HG02885 (cell line): ENCODE data around the gene SLC2A1.
"Not testable (repeated sequence)": the region's sequence is repeated elsewhere in the genome, so short reads cannot be mapped to it uniquely, and the experiment has no call there.

Experiments
- ATAC-seq: cut with Tn5 transposase; IDR thresholded peaks from one replicate; pipeline ENCODE4 v1.9.1; 2021; ENCODE audit warnings: mild to moderate bottlenecking; ENCODE audit not compliant: unreplicated experiment, poor library complexity

The SLC2A1 gene

DNA sequence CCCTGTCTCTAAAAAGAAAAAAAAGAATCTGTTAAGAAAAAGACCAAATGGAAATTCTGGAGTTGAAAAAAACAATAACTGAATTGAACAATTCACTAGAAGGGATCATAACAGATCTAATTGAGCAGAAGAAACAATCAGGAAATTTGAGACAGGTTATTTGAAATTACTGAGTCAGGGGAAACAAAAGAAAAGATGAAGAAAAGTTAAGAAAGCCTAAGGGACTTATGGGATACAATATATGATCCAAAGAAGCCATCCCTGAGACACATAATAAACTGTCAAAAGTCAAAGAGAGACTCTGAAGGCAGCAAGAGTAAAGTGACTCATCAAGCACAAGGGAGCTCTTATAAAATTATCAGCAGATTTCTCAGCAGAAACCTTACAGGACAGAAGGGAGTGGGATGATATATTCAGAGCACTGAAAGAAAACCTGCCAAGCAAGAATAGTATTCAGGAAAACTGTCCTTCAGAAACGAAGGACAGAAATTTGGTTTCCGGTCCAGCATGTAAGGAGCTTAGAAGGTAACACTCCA is 44.5 kb downstream of the SLC2A1 start:
- no peak for ATAC-seq

DNA sequence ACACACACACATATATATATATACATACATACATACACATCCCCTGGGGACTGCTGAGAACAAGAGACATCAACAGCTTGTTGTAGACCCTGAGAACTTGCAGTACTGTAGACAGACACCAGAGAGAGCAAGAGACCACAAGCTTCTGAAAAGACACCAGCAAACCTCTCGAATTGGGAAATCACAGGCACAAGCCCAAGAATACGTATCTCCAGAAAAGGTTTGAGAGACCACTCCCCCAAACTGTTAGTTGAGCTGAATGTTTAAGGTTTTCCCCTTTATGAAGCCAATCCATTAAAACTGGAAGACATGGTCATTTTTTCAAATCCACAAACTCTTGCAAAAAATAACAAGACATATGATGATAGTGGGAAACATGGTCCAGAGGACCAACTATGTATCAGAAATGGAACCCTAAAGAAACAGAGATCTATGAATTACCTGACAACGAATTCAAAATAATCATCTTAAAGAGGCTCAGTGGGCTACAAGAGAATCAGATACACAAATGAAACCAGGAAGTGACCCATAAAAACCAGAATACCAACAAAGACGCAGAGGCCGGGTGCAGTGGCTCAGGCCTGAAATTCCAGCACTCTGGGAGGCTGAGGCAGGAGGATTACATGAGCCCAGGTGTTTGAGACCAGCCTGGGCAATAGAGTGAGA is 45.1 kb downstream of the SLC2A1 start:
- ATAC-seq: no peak

DNA sequence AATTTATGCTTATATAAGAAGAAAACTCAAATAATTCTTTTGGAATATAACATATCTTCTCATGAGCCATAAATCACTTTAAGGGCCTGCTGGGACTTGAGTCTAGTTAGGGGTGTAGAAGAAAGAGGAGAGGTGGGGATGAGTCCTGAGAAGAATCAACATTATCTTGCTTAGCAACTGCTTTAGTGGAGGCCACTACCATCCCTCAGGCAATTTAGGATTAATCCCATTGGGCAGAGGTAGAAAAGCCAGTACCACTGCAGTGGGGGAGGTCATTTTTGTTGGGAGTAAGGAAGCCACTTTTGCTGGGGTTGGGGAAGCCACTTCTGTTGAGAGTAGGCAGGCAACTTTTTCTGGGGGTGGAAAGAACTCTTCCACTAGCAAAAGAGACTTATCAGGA is 47.7 kb downstream of the SLC2A1 start:
- no peak for ATAC-seq

DNA sequence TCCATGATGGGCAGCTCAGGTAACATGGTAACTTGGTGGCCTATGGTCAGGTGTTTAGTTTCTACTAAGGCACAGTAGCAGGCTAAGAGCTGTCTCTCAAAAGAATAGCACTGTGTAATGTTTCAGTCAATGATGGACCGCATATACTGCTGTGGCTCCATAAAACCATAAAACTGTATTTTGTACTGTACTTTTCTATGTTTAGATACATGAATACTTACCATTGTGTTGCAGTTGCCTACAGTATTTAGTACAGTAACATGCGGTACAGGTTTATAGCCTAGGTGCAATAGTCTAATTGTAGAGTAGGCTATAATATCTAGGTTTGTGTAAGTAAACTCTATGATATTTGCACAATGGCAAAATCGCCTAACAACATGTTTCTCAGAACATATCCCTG is 50.6 kb downstream of the SLC2A1 start:
- ATAC-seq: no peak

DNA sequence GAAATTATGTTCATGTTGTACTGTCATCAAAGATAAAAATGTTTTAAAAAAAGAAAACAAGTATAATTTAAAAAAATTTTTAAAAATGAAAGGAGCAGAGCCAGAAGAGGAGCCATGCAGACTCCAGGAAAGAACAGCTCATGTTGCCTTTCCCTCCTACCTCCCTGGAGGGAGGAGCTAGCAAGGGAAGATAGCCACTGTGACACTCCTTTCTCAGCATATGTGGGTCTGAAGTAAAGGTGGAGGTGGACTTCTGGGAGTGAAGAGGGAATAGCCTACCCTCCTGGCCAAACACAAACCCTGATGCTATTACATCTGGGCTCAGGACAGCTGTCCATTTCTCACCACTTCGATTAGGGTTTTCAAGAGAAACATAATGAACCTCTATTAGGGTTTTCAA is 54.2 kb downstream of the SLC2A1 start:
- no peak for ATAC-seq

DNA sequence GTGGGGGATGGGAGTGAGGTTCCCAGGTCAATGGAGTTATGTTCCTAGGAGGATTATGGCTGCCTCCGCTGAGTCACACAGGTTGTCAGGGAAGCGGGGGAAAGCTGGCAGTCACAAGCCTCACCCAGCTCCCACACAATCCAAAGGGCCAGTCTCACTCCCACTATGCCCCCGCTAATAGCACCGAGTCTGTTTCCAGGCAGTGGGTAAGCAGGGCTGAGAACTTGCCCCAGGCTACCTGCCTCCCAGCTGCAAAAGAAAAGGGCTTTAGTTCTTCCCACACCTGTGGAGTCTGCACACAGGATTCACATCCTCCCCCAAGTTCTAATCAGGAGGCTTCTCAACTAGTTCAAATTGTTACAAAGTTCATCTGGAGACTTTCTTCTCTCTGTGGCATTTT is 58.7 kb downstream of the SLC2A1 start:
- ATAC-seq: not testable (repeated sequence)

DNA sequence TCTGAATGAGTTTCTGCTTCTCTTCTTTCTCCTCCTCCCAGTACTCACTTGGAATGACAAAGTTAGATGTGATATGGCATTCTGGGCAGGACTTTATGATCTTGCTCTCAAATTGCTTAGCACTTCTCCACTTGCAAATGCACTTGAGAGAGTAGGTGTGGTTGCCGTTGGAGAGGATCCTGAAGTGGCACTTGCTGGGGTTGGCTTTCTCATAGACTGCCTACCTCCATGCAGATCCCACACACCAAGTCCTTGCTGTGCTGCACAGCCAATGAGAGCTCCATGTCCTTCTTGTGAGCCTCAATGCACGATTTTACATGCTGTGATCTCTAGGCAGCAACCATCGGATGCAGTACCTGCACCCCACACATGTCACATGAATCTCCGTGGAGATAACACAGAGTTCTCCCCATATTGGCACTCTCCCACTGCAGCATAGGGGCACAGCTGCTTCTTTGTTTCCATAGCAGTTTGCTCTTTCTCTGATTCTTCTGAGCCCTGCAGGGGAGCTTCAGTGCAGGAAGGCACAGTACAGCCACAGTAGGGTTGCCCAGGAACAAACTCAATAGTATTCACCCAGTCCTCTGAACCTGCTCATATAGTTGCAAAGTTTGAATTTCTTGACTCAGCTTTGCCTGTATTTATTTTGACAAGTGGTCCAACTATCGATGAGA is 67.1 kb downstream of the SLC2A1 start:
- no peak for ATAC-seq

DNA sequence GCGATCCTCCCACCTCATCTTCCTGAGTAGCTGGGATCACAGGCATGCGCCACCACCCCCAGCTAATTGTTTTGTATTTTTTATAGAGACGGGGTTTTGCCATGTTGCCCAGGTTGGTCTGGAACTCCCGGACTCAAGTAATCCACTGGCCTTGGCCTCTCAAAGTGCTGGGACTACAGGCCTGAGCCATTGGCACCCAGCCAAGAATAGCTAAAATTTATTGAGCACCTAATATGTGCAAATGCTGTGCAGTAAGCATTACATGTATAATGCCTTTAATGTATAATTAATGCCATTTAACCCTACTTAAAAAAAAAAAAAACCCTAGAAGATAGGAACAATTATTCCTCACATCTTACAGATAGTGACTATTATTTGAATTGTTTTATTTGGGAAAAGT is 69.4 kb downstream of the SLC2A1 start:
- ATAC-seq: no peak

DNA sequence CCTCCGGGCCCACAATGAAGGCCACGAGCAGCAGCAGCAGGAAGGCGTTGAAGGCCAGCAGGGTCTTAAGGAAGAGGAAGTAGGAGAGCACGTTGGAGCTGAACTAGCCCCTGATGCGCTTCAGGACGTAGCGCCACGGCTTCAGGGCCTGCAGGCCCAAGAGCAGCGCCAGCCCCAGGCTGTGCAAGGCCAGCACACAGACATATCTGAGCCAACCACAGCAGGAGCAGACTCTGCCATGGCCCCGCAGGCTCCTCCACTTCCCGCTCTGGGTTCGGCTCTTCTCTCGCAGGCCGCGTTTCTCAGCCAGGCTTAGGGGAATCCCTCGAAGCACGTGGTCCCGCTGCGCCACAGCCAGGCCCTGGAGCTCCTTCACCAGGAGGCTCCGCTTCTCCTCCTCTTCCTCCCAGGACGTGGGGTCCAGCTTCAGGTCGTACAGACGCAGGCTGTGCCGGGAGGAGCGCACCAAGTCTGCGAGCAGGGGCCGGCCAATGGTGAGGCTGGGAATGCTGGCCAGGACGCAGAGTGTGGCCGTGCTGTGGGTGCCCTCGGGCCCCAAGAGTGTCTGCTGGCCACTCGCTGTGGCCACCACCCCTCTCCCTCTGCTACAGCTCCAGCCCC is 70.5 kb downstream of the SLC2A1 start:
- ATAC-seq: no peak

DNA sequence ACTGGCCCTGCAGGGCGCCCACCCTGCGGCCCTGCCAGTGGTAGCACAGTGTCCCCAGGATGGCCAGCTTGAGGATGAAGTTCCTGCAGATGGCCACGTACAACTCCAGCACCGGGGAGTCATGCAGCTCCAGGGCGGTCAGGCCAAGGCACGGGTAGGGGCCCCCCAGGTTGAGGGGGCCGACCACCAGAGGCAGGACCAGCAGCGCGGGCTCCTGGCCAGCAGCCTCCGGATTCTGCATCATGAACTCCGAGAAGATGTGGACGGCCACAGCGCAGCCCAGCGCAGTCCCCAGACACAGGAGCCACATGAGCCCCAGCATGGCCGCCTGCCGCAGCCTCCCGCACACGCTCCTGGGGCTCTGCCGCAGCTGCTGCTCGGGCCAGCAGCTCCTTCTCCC is 71.3 kb downstream of the SLC2A1 start:
- no peak for ATAC-seq

DNA sequence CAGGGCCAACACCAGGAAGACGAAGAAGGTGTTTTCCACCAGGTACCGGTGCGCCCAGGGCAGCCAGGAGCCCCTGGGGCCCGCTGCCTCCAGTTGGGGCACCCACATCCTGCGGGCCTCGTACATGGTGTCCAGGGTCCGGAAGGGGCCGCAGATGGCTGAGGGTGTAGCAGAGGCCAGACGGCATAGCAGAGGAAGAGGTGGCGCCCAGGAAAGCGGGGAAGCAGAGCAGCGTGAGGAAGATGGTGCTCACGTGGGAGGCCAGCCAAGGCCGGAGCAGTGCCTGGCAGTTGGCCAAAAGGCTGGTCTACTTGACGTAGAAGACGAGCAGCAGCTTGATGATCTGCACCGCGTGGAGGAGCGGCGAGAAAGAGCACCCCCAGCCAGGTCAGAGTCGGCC is 71.9 kb downstream of the SLC2A1 start:
- ATAC-seq: no peak

DNA sequence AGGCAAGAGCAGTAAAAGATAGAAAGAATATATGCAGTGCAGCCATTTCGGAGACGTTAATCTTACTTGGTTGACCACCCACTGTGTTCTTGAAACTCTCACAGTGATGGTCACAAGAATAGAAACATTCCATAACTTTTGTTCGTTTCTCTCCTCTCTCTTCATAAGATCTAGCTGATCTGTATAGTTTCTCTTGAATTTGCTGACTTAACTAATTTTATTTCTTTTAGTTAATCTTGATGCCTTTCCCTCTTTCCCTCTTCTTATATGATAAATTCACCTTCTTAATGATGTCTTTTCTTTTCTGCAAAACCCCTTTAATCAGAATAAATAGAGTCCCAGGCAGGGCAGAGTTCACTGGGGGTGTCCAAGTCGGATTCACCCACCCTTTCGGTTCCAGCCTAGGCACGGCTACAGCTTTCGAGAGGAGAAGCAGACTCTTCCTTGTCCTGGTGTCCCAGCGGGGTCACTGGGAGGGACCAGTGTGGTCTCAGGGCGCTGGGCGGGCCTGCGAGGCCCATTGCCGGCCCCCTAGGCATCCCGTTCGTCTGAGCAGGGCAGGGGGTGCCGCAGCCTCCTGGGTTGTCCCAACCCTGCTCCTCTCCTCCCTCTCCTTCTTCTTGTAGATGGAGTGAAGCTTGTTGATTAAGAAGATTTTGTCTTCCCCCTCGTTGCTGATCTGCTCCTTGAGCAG is 72.5 kb downstream of the SLC2A1 start:
- ATAC-seq: no peak

DNA sequence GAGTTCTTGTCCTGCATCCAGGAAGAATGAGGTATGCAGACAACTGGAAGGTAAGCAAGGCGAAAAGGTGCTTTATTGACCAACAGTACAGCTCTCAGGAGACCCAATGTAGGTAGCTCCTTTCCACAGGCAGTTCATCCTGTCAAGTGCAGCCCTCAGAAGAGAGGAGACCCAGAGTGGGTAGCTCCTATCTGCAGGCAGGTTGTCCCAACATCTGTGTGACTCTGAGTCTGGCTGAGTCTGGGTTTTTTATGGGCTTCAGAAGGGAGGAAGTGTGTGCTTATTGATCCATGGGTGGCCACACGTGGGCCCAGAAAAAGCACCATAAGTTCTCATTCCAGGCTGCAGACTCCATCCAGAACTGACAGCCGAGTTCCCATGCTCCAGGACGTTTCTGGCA is 78.3 kb downstream of the SLC2A1 start:
- no peak for ATAC-seq

DNA sequence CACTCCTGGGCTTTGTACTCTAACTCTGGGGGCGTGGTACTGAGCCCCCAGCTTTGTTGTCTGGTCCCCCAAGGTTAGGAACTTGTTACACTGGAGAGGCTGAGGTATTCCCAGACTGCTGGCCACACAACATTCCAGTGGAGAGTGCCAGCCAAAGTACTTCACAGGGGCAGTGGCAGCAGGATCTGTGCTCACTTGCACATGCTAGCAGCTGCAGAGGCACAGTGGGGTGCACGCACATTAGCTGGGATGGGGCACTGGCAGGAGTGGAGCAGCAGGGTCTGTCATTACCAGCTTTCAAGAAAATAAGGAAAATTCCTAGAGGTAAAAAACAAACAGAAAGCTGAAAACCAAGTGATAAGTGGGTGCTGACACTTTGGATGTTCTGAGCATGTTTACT is 81.3 kb downstream of the SLC2A1 start:
- ATAC-seq: no peak

DNA sequence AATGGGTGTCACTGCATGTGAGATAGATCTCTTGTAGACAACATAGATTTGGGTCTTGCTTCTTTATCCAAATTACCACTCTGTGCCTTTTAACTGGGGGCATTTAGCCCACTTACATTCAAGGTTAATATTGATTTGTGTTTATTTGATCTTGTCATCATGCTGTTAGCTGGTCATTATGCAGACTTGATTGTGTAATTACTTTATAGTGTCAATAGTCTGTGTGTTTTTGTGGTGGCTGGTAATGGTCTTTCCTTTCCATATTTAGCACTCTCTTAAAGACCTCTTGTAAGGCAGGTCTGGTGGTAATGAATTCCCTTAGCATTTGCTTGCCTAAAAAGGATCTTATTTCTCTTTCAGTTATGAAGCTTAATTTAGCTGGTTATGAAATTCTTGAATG is 82.7 kb downstream of the SLC2A1 start:
- no peak for ATAC-seq
